Naive B cell (primary cell): ENCODE results near the gene ANKRD29. TPM values are rescaled to one million over a fixed set of nuclear protein-coding genes. Genes with fewer than 3 reads are reported as not detected.
"Not testable (repeated sequence)": the region's sequence is repeated elsewhere in the genome, so short reads cannot be mapped to it uniquely, and the experiment has no call there.

ENCODE experiments used
- ATAC-seq, 2 donors: fragments of 150-1000 bp; cut with Tn5 transposase; 2 replicates each; pipeline ENCODE4 v1.10.0; 2021; ENCODE audit warnings: low read depth in 2 of 2, mild to moderate bottlenecking in 2 of 2, moderate library complexity in 2 of 2
- DNase-seq: peaks from one replicate; pipeline ENCODE4 v3.0.0; 2022
- H3K27ac Mint-ChIP-seq, 6 donors: one replicate each; pipeline ENCODE4 v1.8.0; 2020 to 2022; ENCODE audit warnings: mild to moderate bottlenecking in 6 of 6, mixed read lengths in 6 of 6, moderate library complexity in 5 of 6, inconsistent platforms in 2 of 6
- H3K27me3 Mint-ChIP-seq, 3 donors: one replicate each; pipeline ENCODE4 v1.8.0; 2021 to 2022; ENCODE audit warnings: mixed read lengths in 3 of 3, mild to moderate bottlenecking in 1 of 3
- H3K36me3 Mint-ChIP-seq, 2 donors: one replicate each; pipeline ENCODE4 v1.8.0; 2020 to 2022; ENCODE audit warnings: mixed read lengths in 2 of 2, inconsistent platforms in 1 of 2, mild to moderate bottlenecking in 1 of 2
- H3K4me1 Mint-ChIP-seq, 3 donors: one replicate each; pipeline ENCODE4 v1.8.0; 2020 to 2022; ENCODE audit warnings: mixed read lengths in 3 of 3, inconsistent platforms in 1 of 3, mild to moderate bottlenecking in 1 of 3, moderate library complexity in 1 of 3
- H3K4me3 Mint-ChIP-seq, 8 donors: one replicate each; pipeline ENCODE4 v1.8.0; 2020 to 2022; ENCODE audit warnings: mild to moderate bottlenecking in 8 of 8, mixed read lengths in 8 of 8, moderate library complexity in 8 of 8, inconsistent platforms in 2 of 8
- H3K9me3 Mint-ChIP-seq, 7 donors: one replicate each; pipeline ENCODE4 v1.8.0; 2020 to 2022; ENCODE audit warnings: mixed read lengths in 7 of 7, mild to moderate bottlenecking in 5 of 7, inconsistent platforms in 2 of 7, moderate library complexity in 1 of 7
- polyA plus RNA-seq, 6 donors: library from polyadenylated mRNA; unstranded; fragments of 300-500 nt; fragmentation: Illumina TruSeq; gene quantifications; one replicate each; pipeline ENCODE4 v1.2.3, GENCODE V29; 2021; ENCODE audit warnings: low read depth in 6 of 6

ANKRD29 gene
- polyA plus RNA-seq, 6 donors from 2014 or later: 0.26 to 0.33 TPM; not detected in 4

GRCh38 chr18:23587220-23587642 lies 75.5 kb downstream of the ANKRD29 start:
- Mint-ChIP-seq H3K4me3 (peak overlapping the region; percentile 86 to 98 (median 95)), H3K27ac (peak overlapping the region; percentile 80 to 99 (median 96)), H3K4me1 (peaks cover 15 to 34% (median 24%) of the 10 kb centered on the region in 3 donors), H3K36me3 (no peaks in the 10 kb centered on the region), H3K9me3 (no peaks in the 10 kb centered on the region), H3K27me3 (no peaks in the 10 kb centered on the region)
- no peak for ATAC-seq
- DNase-seq: no peak

GRCh38 chr18:23586249-23587196 lies 76.2 kb downstream of the ANKRD29 start, which contains the start of gene NPC1:
Gene NPC1, minus strand, starts transcription at chr18:23586506. Its CDS starts 163 bp downstream, at chr18:23586343.
- H3K27ac Mint-ChIP-seq: peak within 1 kb of the TSS; percentile 95 to 99 (median 98)
- peak; percentile 83 to 86 for ATAC-seq

DNA sequence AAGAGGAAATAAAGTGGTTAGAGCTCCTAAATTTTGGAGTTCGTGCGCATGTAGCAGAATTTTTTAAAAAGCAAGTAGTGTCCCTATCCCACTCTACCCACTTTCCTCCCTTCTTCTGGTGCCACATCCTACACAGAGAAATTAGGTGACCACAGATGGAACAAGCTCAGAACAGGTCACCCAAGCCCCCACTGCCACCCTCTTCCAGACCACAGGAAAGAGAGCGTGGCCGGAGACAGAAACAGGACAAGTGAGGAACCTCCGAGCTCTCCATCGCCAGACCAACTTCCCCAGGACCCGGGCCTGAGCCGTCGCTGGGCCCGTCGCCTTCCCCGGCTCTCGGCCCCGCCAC lies 76.8 kb downstream of the ANKRD29 start:
- Mint-ChIP-seq H3K36me3 (no peaks in the 10 kb centered on the region), H3K27ac (peak overlapping the region; percentile 86 to 99 (median 96)), H3K9me3 (no peaks in the 10 kb centered on the region), H3K27me3 (no peaks in the 10 kb centered on the region), H3K4me3 (peak overlapping the region; percentile 86 to 98 (median 95)), H3K4me1 (peaks cover 15 to 34% (median 34%) of the 10 kb centered on the region in 3 donors)
- peak in 1 of 2 donors; percentile 1 for ATAC-seq
- DNase-seq: no peak

More at GRCh38 chr18:23586249-23587196, 76.2 kb downstream of the ANKRD29 start, which contains the start of gene NPC1:
- Mint-ChIP-seq H3K36me3 (no peaks in the 10 kb centered on the region), H3K27me3 (no peaks in the 10 kb centered on the region), H3K9me3 (no peaks in the 10 kb centered on the region), H3K4me1 (peaks cover 15 to 34% (median 28%) of the 10 kb centered on the region in 3 donors), H3K4me3 (peak within 1 kb of the TSS; percentile 86 to 98 (median 95))
- DNase-seq: peak; percentile 90

- H3K36me3 Mint-ChIP-seq: no peaks in the 10 kb centered on the region
- peaks cover 20 to 41% (median 39%) of the 10 kb centered on the region in 3 donors for H3K4me1 Mint-ChIP-seq
- no peaks in the 10 kb centered on the region for H3K9me3 Mint-ChIP-seq
- ATAC-seq: peak; percentile 12
- H3K4me3 Mint-ChIP-seq: peak overlapping the region; percentile 86 to 98 (median 95)
- H3K27ac Mint-ChIP-seq: peak overlapping the region; percentile 86 to 99 (median 96)
- peak; percentile 49 for DNase-seq
- H3K27me3 Mint-ChIP-seq: no peaks in the 10 kb centered on the region
These were observed 77.5 kb downstream of the ANKRD29 start for GRCh38 chr18:23585007-23585871.

GRCh38 chr18:23584019-23584983 lies 78.4 kb downstream of the ANKRD29 start:
- peaks cover 22 to 44% (median 39%) of the 10 kb centered on the region in 3 donors for H3K4me1 Mint-ChIP-seq
- ATAC-seq: no peak

DNA sequence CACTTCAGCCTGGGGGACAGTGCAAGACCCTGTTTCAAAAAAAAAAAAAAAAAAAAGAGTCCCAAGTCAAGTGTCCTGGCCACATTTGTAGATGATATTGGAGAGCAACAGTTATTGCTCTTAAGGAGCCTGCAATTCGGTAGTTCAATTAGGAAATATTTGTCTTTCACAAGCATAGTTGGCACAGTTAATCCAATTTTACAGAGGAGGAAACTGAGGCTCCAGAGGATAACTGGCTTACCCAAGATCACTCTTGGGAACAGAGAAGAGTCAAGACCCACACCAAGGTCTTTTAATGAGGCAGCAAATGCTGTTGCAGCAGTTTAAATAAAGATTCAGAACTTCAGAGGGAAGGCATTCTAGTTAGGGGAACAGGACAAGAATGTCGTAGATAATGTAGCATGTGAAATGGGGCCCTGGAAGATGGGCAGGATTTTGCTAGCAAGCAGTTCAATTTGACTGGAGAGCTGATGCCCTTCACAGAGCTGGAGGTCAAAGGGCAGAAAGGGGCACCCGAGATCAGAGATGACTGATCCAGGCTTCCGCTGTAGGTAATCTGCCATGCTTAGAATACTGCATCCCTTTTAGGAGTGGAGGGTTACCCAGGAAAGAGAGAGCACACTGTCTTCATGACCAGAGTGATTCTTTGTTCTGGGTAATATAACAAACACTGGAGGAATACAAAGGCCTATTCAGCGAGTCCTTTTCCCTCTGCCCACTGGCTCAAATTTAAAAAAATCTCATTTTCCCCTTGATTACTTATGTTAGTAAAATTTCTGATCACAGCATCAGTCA lies 79.4 kb downstream of the ANKRD29 start:
- Mint-ChIP-seq H3K36me3 (peaks cover 4 to 5% of the 10 kb centered on the region in 2 donors), H3K4me1 (peaks cover 32 to 55% (median 48%) of the 10 kb centered on the region in 3 donors), H3K27me3 (no peaks in the 10 kb centered on the region), H3K9me3 (no peaks in the 10 kb centered on the region), H3K27ac (peak overlapping the region in 1 of 6 donors; percentile 42), H3K4me3 (peak overlapping the region in 2 of 8 donors; percentile 60 to 98)
- no peak for DNase-seq
- ATAC-seq: no peak

More at GRCh38 chr18:23584019-23584983, 78.4 kb downstream of the ANKRD29 start:
- Mint-ChIP-seq H3K4me3 (peak overlapping the region in 6 of 8 donors; percentile 37 to 98 (median 66)), H3K27ac (peak overlapping the region in 1 of 6 donors; percentile 6), H3K27me3 (no peaks in the 10 kb centered on the region), H3K36me3 (no peaks in the 10 kb centered on the region), H3K9me3 (no peaks in the 10 kb centered on the region)
- no peak for DNase-seq

- H3K4me1 Mint-ChIP-seq: peaks cover 32 to 49% (median 49%) of the 10 kb centered on the region in 3 donors
- H3K36me3 Mint-ChIP-seq: peaks cover 4 to 12% of the 10 kb centered on the region in 2 donors
- H3K4me3 Mint-ChIP-seq: peak overlapping the region in 1 of 8 donors; percentile 40
- DNase-seq (no peak), ATAC-seq (no peak)
- H3K27ac Mint-ChIP-seq: peak overlapping the region in 2 of 6 donors; percentile 5 to 42
- no peaks in the 10 kb centered on the region for H3K27me3 Mint-ChIP-seq
- no peaks in the 10 kb centered on the region for H3K9me3 Mint-ChIP-seq
These were observed 81.9 kb downstream of the ANKRD29 start for GRCh38 chr18:23580677-23581367.

- Mint-ChIP-seq H3K4me1 (peaks cover 20 to 35% (median 33%) of the 10 kb centered on the region in 3 donors), H3K9me3 (no peaks in the 10 kb centered on the region), H3K27ac (peak overlapping the region in 3 of 6 donors; percentile 11 to 58 (median 56)), H3K4me3 (no peak overlapping the region), H3K27me3 (no peaks in the 10 kb centered on the region), H3K36me3 (peaks cover 4 to 12% of the 10 kb centered on the region in 2 donors)
- no peak for ATAC-seq
- no peak for DNase-seq
These were observed 83.6 kb downstream of the ANKRD29 start for GRCh38 chr18:23578891-23579653.

DNA sequence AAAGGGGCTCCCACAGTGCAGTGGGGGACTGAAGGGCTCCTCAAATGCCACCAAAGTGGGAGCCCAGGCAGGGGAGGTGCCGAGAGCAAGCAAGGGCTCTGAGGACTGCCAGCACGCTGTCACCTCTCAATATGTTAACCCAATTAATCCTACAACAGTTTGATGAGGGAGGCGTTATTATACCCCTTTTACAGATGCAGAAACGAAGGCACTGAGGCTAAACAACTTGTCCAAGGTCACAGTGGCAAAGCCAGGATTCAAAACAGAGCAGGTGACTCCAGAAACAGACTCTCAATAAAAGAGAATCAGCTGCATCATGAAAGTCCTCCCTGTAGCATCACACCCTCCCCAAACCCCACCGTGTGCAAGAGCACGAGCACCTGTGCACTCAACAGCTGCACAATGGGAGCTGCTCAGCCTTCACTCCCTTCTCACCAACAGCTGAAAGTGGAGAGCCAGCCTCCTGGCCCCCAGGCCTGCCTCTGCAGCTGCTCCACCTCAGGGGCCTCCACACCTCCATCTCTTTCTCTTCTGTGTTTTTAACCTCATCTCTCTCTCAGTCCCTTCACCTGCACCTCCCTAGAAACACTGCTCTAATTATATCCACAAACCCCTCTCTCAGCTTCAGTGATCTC lies 84.5 kb downstream of the ANKRD29 start:
- DNase-seq (no peak), ATAC-seq (no peak)
- Mint-ChIP-seq H3K27ac (peak overlapping the region in 5 of 6 donors; percentile 47 to 76 (median 56)), H3K9me3 (no peaks in the 10 kb centered on the region), H3K36me3 (peaks cover 4 to 12% of the 10 kb centered on the region in 2 donors), H3K27me3 (no peaks in the 10 kb centered on the region), H3K4me3 (peak overlapping the region in 1 of 8 donors; percentile 9), H3K4me1 (peaks cover 25 to 32% (median 31%) of the 10 kb centered on the region in 3 donors)

DNA sequence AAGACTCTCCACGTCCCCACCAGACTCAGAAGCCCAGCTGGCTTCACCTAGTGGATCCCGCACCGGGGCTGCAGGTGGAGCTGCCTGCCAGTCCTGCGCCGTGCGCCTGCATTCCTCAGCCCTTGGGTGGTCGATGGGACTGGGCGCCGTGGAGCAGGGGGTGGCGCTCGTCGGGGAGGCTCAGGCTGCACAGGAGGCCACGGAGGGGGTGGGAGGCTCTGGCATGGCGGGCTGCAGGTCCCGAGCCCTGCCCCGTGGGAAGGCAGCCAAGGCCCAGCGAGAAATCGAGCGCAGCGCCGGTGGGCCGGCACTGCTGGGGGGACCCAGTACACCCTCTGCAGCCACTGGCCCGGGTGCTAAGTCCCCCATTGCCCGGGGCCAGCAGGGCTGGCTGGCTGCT lies 85.2 kb downstream of the ANKRD29 start:
- Mint-ChIP-seq H3K36me3 (peaks cover 4 to 12% of the 10 kb centered on the region in 2 donors), H3K4me1 (peaks cover 25 to 32% (median 26%) of the 10 kb centered on the region in 3 donors)
- not testable (repeated sequence) for ATAC-seq, H3K27me3 Mint-ChIP-seq, H3K9me3 Mint-ChIP-seq, DNase-seq, H3K27ac Mint-ChIP-seq, H3K4me3 Mint-ChIP-seq
